ENCODE data around the gene HBD.

DNA sequence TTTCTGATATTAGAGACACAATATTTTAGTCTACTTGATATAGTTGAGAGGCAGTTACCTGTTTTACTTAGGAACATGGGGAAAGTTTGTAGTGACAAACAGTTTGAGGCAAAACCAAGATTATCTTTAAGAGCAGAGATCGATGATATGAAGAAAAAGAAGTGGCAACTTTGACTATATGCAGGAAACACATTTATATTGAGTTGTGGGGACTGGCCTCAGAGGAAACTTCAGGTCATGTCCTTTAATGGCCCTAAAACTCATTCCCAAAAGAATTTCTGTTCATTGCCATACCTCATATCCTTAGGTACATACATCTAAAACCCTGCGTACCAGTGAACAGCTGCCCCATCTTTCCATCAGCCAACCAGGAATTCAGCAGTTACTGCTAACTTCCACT lies 10.9 kb upstream of the HBD start:
- no peak for TF ChIP-seq RARB (CRISPR knock-in tag; IDR thresholded peaks at IDR 0.05)
- no peak for TF ChIP-seq ZFP30 (CRISPR knock-in tag; IDR thresholded peaks at IDR 0.05)
- no peak for TF ChIP-seq TCF4 (CRISPR knock-in tag; IDR thresholded peaks at IDR 0.05; ENCODE audit: borderline replicate concordance)
- TF ChIP-seq, protein P1, sequence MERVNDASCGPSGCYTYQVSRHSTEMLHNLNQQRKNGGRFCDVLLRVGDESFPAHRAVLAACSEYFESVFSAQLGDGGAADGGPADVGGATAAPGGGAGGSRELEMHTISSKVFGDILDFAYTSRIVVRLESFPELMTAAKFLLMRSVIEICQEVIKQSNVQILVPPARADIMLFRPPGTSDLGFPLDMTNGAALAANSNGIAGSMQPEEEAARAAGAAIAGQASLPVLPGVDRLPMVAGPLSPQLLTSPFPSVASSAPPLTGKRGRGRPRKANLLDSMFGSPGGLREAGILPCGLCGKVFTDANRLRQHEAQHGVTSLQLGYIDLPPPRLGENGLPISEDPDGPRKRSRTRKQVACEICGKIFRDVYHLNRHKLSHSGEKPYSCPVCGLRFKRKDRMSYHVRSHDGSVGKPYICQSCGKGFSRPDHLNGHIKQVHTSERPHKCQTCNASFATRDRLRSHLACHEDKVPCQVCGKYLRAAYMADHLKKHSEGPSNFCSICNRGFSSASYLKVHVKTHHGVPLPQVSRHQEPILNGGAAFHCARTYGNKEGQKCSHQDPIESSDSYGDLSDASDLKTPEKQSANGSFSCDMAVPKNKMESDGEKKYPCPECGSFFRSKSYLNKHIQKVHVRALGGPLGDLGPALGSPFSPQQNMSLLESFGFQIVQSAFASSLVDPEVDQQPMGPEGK (CRISPR knock-in tag; IDR thresholded peaks at IDR 0.05; ENCODE audit: borderline replicate concordance): no peak
- no peak for TF ChIP-seq OSR1 (CRISPR knock-in tag; IDR thresholded peaks at IDR 0.05)
- TF ChIP-seq, protein P2, sequence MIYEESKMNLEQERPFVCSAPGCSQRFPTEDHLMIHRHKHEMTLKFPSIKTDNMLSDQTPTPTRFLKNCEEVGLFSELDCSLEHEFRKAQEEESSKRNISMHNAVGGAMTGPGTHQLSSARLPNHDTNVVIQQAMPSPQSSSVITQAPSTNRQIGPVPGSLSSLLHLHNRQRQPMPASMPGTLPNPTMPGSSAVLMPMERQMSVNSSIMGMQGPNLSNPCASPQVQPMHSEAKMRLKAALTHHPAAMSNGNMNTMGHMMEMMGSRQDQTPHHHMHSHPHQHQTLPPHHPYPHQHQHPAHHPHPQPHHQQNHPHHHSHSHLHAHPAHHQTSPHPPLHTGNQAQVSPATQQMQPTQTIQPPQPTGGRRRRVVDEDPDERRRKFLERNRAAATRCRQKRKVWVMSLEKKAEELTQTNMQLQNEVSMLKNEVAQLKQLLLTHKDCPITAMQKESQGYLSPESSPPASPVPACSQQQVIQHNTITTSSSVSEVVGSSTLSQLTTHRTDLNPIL (CRISPR knock-in tag; IDR thresholded peaks at IDR 0.05; ENCODE audit: low read depth): no peak
- no peak for TF ChIP-seq ESRRG (CRISPR knock-in tag; IDR thresholded peaks at IDR 0.05)
- no peak for TF ChIP-seq ZFP3 (CRISPR knock-in tag; IDR thresholded peaks at IDR 0.05)
- no peak for TF ChIP-seq ARNTL (CRISPR knock-in tag; IDR thresholded peaks at IDR 0.05; ENCODE audit: borderline replicate concordance, low read depth)
- TF ChIP-seq BACH2 (CRISPR knock-in tag; IDR thresholded peaks at IDR 0.05; ENCODE audit: borderline replicate concordance): no peak
- TF ChIP-seq, protein P3, sequence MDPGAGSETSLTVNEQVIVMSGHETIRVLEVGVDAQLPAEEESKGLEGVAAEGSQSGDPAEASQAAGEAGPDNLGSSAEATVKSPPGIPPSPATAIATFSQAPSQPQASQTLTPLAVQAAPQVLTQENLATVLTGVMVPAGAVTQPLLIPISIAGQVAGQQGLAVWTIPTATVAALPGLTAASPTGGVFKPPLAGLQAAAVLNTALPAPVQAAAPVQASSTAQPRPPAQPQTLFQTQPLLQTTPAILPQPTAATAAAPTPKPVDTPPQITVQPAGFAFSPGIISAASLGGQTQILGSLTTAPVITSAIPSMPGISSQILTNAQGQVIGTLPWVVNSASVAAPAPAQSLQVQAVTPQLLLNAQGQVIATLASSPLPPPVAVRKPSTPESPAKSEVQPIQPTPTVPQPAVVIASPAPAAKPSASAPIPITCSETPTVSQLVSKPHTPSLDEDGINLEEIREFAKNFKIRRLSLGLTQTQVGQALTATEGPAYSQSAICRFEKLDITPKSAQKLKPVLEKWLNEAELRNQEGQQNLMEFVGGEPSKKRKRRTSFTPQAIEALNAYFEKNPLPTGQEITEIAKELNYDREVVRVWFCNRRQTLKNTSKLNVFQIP (CRISPR knock-in tag; IDR thresholded peaks at IDR 0.05; ENCODE audit: borderline replicate concordance, low read depth): no peak
- no peak for TF ChIP-seq CSDC2 (CRISPR knock-in tag; IDR thresholded peaks at IDR 0.05)
- no peak for TF ChIP-seq SNAI2 (CRISPR knock-in tag; IDR thresholded peaks at IDR 0.05)

All from SK-N-SH treated with all-trans-retinoic acid at 6 μM for 48 hours (cell line).